ENCODE results near the gene FARS2.

The FARS2 gene

DNA sequence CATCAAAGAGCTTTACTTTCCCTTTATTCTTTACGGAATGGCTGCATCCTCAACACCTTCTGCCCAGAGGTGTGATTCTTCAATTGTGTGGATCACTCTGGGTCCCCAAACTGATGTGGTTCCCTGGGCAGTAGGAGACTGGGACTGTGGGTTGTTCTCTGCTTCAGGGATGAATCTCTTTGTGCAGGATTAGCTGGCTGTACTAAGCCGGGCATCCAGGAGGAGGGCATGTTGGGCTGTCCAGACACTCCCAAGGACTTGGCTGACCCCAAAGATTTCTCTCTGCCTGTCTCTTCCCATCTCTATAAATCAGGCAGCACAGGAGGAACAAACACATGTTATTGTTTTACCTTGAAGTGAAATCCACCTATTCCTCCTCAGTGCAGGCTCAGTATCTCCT is 15.3 kb downstream of the FARS2 start:
- no peaks in the 10 kb centered on the region for H3K9me3 ChIP-seq (ENCODE audit: control insufficient read depth, insufficient read depth, low read length)
- peaks cover under 1% of the 10 kb centered on the region for H3K4me1 ChIP-seq (ENCODE audit: control insufficient read depth, insufficient read depth, low read length)
- H3K4me3 ChIP-seq (ENCODE audit: low read depth, low read length): no peak overlapping the region
- H3K36me3 ChIP-seq (ENCODE audit: control insufficient read depth, insufficient read depth, low read length): no peaks in the 10 kb centered on the region
- no peaks in the 10 kb centered on the region for H3K27me3 ChIP-seq (ENCODE audit: control insufficient read depth, insufficient read depth, low read length)
- H3K9ac ChIP-seq (ENCODE audit: low read depth, low read length): no peak overlapping the region

DNA sequence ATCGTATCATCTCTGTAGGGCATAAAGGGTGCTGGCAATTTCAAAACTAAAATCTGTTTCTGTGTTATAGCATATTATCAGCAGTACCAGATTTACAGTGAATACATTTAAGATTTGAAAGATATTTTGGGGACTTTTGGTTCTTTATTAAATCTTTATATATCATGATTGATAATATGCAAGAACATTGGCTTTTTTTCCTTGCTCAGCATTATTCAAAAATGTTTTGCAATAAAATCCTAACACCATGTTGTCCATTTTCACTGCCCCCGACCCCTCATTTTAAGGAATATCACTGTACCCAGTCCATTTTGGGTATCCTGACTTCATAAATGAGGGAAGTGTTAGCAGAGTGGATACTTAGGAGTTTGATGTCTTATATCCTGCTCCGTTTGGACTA is 16.3 kb downstream of the FARS2 start:
- H3K4me1 ChIP-seq (ENCODE audit: control insufficient read depth, insufficient read depth, low read length): peaks cover 5% of the 10 kb centered on the region
- no peaks in the 10 kb centered on the region for H3K9me3 ChIP-seq (ENCODE audit: control insufficient read depth, insufficient read depth, low read length)
- no peaks in the 10 kb centered on the region for H3K36me3 ChIP-seq (ENCODE audit: control insufficient read depth, insufficient read depth, low read length)
- H3K27me3 ChIP-seq (ENCODE audit: control insufficient read depth, insufficient read depth, low read length): no peaks in the 10 kb centered on the region
- H3K4me3 ChIP-seq (ENCODE audit: low read depth, low read length): no peak overlapping the region
- H3K9ac ChIP-seq (ENCODE audit: low read depth, low read length): no peak overlapping the region

DNA sequence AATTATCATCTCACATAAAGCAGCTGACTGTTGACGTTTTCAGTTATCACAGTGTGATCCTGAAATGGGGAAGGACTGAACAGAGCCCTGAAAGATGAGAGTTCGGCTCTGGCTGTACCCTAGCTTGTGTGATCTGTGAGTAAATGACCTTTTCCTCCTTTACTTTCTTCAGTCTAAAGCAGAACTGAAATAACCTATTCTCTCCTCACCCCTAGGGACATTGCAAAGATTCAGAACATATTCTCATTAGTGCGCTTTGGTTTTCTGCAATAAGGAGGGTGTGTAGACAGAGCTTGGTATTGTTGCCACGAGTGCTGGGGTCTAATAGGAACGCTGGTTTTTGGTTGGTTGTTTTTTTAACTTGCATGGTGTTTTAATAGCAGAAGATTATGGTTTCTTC is 16.7 kb downstream of the FARS2 start:
- H3K4me1 ChIP-seq (ENCODE audit: control insufficient read depth, insufficient read depth, low read length): peaks cover 5% of the 10 kb centered on the region
- no peaks in the 10 kb centered on the region for H3K27me3 ChIP-seq (ENCODE audit: control insufficient read depth, insufficient read depth, low read length)
- H3K9ac ChIP-seq (ENCODE audit: low read depth, low read length): no peak overlapping the region
- no peaks in the 10 kb centered on the region for H3K36me3 ChIP-seq (ENCODE audit: control insufficient read depth, insufficient read depth, low read length)
- H3K4me3 ChIP-seq (ENCODE audit: low read depth, low read length): no peak overlapping the region
- no peaks in the 10 kb centered on the region for H3K9me3 ChIP-seq (ENCODE audit: control insufficient read depth, insufficient read depth, low read length)

DNA sequence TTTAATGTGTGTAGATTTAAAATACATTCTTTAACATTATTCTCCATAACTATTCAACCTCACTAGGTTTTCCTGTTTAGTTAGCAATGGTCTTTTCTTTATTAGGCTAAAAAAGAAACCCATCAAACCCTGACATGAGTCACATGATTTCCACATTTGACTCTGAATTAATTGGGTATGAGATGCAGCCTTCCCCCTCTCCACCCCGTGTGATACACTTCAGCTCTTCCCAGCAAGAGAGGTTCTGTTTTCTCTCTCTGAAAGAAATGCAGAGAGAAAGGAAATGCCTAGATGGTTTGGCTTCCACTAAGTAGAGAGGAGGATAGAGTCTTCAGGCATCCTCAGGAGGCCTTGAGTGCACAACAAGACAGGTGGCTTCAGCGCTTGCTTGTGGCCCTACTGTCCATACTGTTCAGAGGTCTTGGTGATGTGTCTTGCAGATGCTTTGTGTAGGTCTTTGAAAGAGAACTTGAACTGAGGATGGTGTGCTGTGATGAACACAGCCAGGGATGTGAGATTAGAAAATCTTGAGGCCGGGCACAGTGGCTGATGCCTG is 17.3 kb downstream of the FARS2 start:
- no peaks in the 10 kb centered on the region for H3K9me3 ChIP-seq (ENCODE audit: control insufficient read depth, insufficient read depth, low read length)
- peaks cover 5% of the 10 kb centered on the region for H3K4me1 ChIP-seq (ENCODE audit: control insufficient read depth, insufficient read depth, low read length)
- H3K36me3 ChIP-seq (ENCODE audit: control insufficient read depth, insufficient read depth, low read length): no peaks in the 10 kb centered on the region
- no peak overlapping the region for H3K9ac ChIP-seq (ENCODE audit: low read depth, low read length)
- H3K4me3 ChIP-seq (ENCODE audit: low read depth, low read length): no peak overlapping the region
- H3K27me3 ChIP-seq (ENCODE audit: control insufficient read depth, insufficient read depth, low read length): no peaks in the 10 kb centered on the region

DNA sequence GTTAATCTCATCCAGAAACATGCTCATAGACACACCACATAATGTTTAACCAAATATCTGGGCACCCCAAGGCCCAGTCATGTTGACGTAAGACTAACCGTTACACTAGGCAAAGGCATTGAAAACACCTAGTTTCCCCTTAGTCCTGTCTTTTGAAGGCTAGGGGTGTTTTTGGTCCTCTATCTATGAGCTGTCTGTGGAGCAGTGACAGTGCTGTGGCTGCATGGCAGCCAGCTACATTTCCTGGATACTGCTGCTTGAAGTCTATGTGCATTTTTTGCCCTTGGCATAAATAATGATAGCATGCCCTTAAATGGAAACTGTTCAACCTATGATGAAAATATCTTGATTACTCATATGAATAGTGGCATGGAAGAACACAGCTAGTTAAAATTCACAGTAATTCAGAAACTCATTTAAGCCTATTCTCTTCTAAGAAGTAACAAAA is 18.6 kb downstream of the FARS2 start:
- Histone ChIP-seq H3K4me1 (ENCODE audit: control insufficient read depth, insufficient read depth, low read length) (peaks cover 5% of the 10 kb centered on the region), H3K9ac (ENCODE audit: low read depth, low read length) (no peak overlapping the region), H3K9me3 (ENCODE audit: control insufficient read depth, insufficient read depth, low read length) (no peaks in the 10 kb centered on the region), H3K4me3 (ENCODE audit: low read depth, low read length) (no peak overlapping the region), H3K36me3 (ENCODE audit: control insufficient read depth, insufficient read depth, low read length) (no peaks in the 10 kb centered on the region), H3K27me3 (ENCODE audit: control insufficient read depth, insufficient read depth, low read length) (no peaks in the 10 kb centered on the region)

DNA sequence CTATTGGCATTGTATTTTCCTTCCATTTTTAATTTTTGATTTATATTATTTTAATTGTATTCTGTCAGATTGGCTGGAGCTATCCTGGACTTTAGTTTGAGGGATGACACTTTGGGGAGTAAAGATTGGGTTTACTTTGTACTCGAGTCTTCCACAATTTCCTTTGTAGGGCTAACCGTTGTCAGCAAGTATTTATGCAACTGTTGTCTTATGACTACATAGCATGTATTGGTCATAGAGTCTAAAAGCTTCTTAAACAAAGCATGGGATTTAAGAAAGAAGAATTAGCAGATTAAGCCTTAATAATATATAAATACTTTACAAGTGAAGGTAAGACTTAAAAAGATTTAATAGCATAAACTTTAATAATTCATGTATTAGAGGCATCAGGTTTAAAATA is 19.6 kb downstream of the FARS2 start:
- peaks cover 5% of the 10 kb centered on the region for H3K4me1 ChIP-seq (ENCODE audit: control insufficient read depth, insufficient read depth, low read length)
- no peaks in the 10 kb centered on the region for H3K27me3 ChIP-seq (ENCODE audit: control insufficient read depth, insufficient read depth, low read length)
- H3K36me3 ChIP-seq (ENCODE audit: control insufficient read depth, insufficient read depth, low read length): no peaks in the 10 kb centered on the region
- H3K4me3 ChIP-seq (ENCODE audit: low read depth, low read length): no peak overlapping the region
- no peaks in the 10 kb centered on the region for H3K9me3 ChIP-seq (ENCODE audit: control insufficient read depth, insufficient read depth, low read length)
- no peak overlapping the region for H3K9ac ChIP-seq (ENCODE audit: low read depth, low read length)

DNA sequence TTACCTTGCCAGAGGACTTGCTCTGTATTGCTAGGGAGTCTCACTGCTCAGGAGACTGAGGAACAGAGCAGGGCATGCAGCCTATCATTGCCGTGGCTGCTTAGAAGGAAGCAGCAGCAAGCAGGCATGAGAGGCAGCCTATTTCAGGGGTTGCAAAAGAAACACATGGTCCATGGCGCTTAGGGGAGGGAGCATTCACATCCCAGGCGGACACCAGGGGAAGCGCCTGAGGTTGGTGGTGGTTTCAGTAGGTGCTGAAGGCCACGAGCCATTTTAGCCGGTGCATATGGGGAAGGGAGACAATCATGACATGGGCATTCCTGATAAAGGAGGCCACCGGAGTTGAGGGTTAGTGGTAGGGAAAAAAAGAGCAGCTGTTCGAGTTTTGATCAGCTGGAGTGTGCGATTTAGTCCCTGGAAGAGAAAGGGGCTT is 20.9 kb downstream of the FARS2 start:
- Histone ChIP-seq H3K36me3 (ENCODE audit: control insufficient read depth, insufficient read depth, low read length) (no peaks in the 10 kb centered on the region), H3K9ac (ENCODE audit: low read depth, low read length) (no peak overlapping the region), H3K4me1 (ENCODE audit: control insufficient read depth, insufficient read depth, low read length) (peaks cover 5% of the 10 kb centered on the region), H3K9me3 (ENCODE audit: control insufficient read depth, insufficient read depth, low read length) (no peaks in the 10 kb centered on the region), H3K4me3 (ENCODE audit: low read depth, low read length) (no peak overlapping the region), H3K27me3 (ENCODE audit: control insufficient read depth, insufficient read depth, low read length) (no peaks in the 10 kb centered on the region)

DNA sequence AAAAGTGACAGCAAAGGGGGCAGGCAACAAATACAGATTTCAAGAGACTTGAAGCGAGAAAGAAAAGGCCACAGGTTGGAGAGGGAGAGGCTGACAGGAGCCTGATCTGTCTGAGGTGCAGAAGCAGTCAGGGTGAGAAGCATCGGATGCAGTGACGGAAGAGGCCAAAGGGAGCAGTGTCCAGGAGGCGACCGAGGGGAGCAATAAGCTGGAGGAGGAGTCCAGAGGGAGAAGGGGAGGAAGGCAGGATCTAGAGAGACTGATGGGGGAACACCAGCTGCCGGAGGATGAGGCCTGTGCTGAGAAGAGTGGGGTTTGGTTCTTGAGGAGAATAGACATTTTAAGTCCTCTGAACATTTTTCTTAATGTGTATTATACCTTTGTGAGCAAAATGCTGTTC is 23.8 kb downstream of the FARS2 start:
- Histone ChIP-seq H3K4me3 (ENCODE audit: low read depth, low read length) (no peak overlapping the region), H3K9ac (ENCODE audit: low read depth, low read length) (no peak overlapping the region), H3K36me3 (ENCODE audit: control insufficient read depth, insufficient read depth, low read length) (no peaks in the 10 kb centered on the region), H3K9me3 (ENCODE audit: control insufficient read depth, insufficient read depth, low read length) (no peaks in the 10 kb centered on the region), H3K27me3 (ENCODE audit: control insufficient read depth, insufficient read depth, low read length) (no peaks in the 10 kb centered on the region), H3K4me1 (ENCODE audit: control insufficient read depth, insufficient read depth, low read length) (peaks cover 5% of the 10 kb centered on the region)

DNA sequence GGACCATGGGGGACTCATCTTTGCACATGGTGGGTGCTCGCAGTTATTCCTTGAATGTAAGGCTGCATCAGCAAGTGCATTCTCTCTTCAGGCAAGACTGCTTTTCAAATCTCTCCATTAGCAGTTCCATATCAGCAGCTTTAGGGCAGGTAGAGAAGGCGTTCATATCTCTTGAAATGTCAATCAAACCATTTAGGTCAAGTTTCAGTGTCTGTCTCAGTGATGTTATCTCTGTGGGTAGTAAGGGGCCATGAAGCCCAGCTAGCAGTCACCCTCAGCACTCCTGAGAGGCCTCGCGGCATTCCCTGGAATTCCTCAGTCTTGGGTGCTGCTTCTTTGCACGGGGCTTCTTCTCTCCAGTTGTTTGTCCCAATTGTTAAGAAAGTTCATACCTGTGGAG is 24.2 kb downstream of the FARS2 start:
- Histone ChIP-seq H3K36me3 (ENCODE audit: control insufficient read depth, insufficient read depth, low read length) (no peaks in the 10 kb centered on the region), H3K9me3 (ENCODE audit: control insufficient read depth, insufficient read depth, low read length) (no peaks in the 10 kb centered on the region), H3K27me3 (ENCODE audit: control insufficient read depth, insufficient read depth, low read length) (no peaks in the 10 kb centered on the region), H3K4me3 (ENCODE audit: low read depth, low read length) (no peak overlapping the region), H3K9ac (ENCODE audit: low read depth, low read length) (no peak overlapping the region), H3K4me1 (ENCODE audit: control insufficient read depth, insufficient read depth, low read length) (peaks cover 5% of the 10 kb centered on the region)

DNA sequence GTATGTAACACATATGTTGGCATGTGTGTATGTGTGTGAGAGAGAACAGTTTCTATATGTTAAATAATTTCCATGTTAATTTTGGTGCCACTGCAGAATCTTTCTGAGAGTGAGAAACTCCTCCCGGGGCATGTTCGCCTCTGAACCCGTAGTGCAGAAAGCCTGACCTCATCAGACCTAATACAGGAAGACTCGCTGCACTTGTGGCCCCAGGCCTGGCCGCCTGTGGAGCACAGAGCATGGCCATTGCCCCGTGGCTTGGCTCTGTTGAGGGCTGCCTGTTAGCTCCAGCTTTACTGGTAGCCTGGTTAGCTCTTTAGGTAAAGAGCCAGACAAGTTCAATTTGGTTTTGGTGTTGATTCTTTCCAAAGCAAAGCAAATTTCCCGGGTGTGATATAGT is 25.5 kb downstream of the FARS2 start:
- H3K4me3 ChIP-seq (ENCODE audit: low read depth, low read length): no peak overlapping the region
- H3K36me3 ChIP-seq (ENCODE audit: control insufficient read depth, insufficient read depth, low read length): no peaks in the 10 kb centered on the region
- H3K9ac ChIP-seq (ENCODE audit: low read depth, low read length): no peak overlapping the region
- H3K9me3 ChIP-seq (ENCODE audit: control insufficient read depth, insufficient read depth, low read length): no peaks in the 10 kb centered on the region
- no peaks in the 10 kb centered on the region for H3K27me3 ChIP-seq (ENCODE audit: control insufficient read depth, insufficient read depth, low read length)
- H3K4me1 ChIP-seq (ENCODE audit: control insufficient read depth, insufficient read depth, low read length): peaks cover 3% of the 10 kb centered on the region

DNA sequence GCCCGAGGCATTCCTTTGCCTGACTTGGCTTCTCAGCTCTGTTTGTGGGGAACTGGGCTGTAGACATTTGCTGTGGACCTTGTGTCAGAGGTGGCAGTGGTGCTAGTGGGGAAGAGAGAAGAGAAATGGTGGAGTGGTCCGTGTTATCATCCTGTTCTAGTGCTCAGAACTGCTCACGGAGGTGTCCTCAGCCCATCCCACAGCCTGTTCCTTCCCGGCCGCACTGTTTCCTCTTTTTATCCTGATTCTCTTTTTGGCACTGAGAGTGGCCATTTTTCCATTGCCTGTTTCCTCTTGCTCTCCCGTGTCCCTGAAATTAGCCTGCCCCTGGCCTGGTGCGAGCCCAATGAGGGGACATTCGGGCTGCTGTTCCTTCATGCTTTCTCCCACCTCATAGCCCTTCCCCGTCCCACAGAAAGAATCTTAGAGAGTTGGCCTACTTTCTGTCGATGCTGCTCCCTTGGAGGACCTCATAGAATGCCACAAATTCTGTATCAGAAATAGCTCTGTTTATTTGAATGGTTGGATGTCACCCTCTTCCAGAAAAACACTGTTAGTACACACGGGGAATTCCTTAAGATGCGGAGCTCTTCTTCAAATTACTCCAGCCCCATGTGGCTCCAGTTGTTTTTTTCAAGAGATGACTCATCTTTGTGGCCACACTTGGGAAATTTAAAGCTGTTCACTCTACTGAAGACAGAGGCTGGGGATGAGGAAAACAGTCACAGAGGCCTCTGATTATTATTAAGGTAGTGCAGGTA is 26.1 kb downstream of the FARS2 start:
- H3K4me3 ChIP-seq (ENCODE audit: low read depth, low read length): no peak overlapping the region
- H3K9ac ChIP-seq (ENCODE audit: low read depth, low read length): no peak overlapping the region
- no peaks in the 10 kb centered on the region for H3K27me3 ChIP-seq (ENCODE audit: control insufficient read depth, insufficient read depth, low read length)
- H3K36me3 ChIP-seq (ENCODE audit: control insufficient read depth, insufficient read depth, low read length): no peaks in the 10 kb centered on the region
- no peaks in the 10 kb centered on the region for H3K9me3 ChIP-seq (ENCODE audit: control insufficient read depth, insufficient read depth, low read length)
- H3K4me1 ChIP-seq (ENCODE audit: control insufficient read depth, insufficient read depth, low read length): no peaks in the 10 kb centered on the region

DNA sequence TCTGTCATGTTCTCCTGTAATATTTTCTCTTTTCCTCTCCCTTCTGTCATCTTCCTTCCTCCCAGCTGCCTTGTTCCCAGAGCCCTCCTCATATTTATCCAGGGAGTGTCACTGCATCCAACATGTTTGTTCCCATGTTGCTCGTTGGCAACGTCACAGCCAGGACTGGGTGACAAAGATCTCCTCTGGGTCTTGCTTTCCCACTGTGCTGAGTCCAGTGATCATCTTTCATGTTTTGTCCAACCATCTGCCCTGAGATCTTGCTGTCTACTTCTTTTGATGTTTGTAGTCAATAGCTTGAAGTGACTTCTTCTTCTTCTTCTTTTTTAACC is 26.6 kb downstream of the FARS2 start:
- Histone ChIP-seq H3K27me3 (ENCODE audit: control insufficient read depth, insufficient read depth, low read length) (no peaks in the 10 kb centered on the region), H3K4me1 (ENCODE audit: control insufficient read depth, insufficient read depth, low read length) (no peaks in the 10 kb centered on the region), H3K9ac (ENCODE audit: low read depth, low read length) (no peak overlapping the region)

More for the DNA sequence above, 26.6 kb downstream of the FARS2 start:
- H3K36me3 ChIP-seq (ENCODE audit: control insufficient read depth, insufficient read depth, low read length): no peaks in the 10 kb centered on the region
- H3K9me3 ChIP-seq (ENCODE audit: control insufficient read depth, insufficient read depth, low read length): no peaks in the 10 kb centered on the region
- no peak overlapping the region for H3K4me3 ChIP-seq (ENCODE audit: low read depth, low read length)
